PFSK-1 (cell line): Measurements from ENCODE around the gene MGMT.

Source experiments
- POLR2AphosphoS5 ChIP-seq: IDR thresholded peaks from 2 replicates; pipeline ENCODE4 v1.6.1; 2012; ENCODE audit warnings: low read depth, mild to moderate bottlenecking, control low read depth, low read length, moderate library complexity
- REST ChIP-seq, 2 experiments: IDR thresholded peaks; 2 replicates each; pipeline versions ENCODE4 v1.6.1 to v1.8.0; 2011 to 2012; ENCODE audit warnings: low read depth in 2 of 2, low read length in 2 of 2, control low read depth in 1 of 2, inconsistent platforms in 1 of 2, mild to moderate bottlenecking in 1 of 2, moderate library complexity in 1 of 2; ENCODE audit not compliant: insufficient read depth in 1 of 2
- SIN3A ChIP-seq: IDR thresholded peaks from 2 replicates; pipeline ENCODE4 v1.6.1; 2012; ENCODE audit warnings: mild to moderate bottlenecking, low read length, moderate library complexity, borderline replicate concordance; ENCODE audit not compliant: insufficient read depth
- TAF1 ChIP-seq: IDR thresholded peaks from 2 replicates; pipeline ENCODE4 v1.6.1; 2012; ENCODE audit warnings: low read length, control low read depth, borderline replicate concordance; ENCODE audit not compliant: insufficient read depth

DNA sequence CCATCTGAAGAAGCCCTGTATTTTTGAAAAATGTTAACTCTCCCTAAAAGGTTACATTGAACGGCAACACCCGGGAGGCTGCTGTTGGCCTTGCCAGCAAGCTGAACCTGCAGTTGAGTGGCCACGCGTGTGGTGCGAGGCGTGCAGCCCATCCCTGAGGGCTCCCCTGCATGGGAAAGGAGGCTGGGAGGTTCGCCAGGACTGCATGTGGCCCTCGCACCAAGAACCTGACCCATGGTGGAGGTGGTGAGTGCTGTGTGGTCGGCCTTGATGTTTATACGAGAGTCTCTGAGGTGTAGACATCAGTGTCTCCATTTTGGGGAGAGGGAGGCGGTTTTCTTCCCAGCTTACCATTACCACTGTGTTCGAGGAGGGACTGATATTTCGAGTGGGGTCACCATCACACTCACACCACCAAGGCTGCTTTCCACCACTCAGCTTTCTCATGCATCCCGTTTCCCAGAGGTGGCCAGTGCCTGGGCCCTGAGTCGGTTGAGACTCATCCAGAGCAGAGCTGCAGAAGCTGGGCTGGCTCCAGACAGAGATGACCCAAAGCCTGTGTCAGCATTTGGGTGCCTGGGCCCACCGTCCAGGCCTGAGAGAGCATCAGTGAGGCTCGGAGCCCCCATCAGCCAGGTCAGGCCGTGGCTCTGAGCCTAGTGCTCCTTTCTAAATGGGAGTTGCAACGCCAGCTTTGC is 274.4 kb downstream of the MGMT start:
- no peak for TF ChIP-seq TAF1
- TF ChIP-seq SIN3A: no peak
- no peak for TF ChIP-seq REST (IDR thresholded peaks at IDR 0.05; ENCODE audit: insufficient read depth in 1 of 2, low read depth in 2 of 2, low read length in 2 of 2)
- TF ChIP-seq POLR2AphosphoS5: no peak
